WTC11 (cell line): Measurements from ENCODE around the gene TREX2. TPM values are rescaled to one million over a fixed set of nuclear protein-coding genes. Genes with fewer than 3 reads are reported as not detected.

ENCODE experiments used
- ATAC-seq: fragments of 200-7000 bp; cut with Tn5 transposase; 2 replicates; pipeline ENCODE4 v1.10.0; 2021; ENCODE audit warnings: mild to moderate bottlenecking, moderate library complexity
- CTCF ChIA-PET: fragments of 300-600 bp; sonication (Branson Sonifier 250); formaldehyde crosslinking; loops from one replicate; lab custom pipeline; 2021; ENCODE audit warnings: antibody characterized with exemption; lab: Charles Lee
- POLR2A ChIA-PET: fragments of 350-600 bp; sonication (Branson Sonifier 250); formaldehyde crosslinking; loops from one replicate; lab custom pipeline; 2021; ENCODE audit warnings: antibody characterized with exemption; lab: Charles Lee
- DNase-seq: peaks from one replicate; pipeline ENCODE4 v3.0.0; 2021; ENCODE audit warnings: low spot score
- H3K27ac Mint-ChIP-seq: 2 replicates; pipeline ENCODE4 v1.8.0; 2021; ENCODE audit warnings: mixed read lengths
- H3K27me3 Mint-ChIP-seq: 2 replicates; pipeline ENCODE4 v1.8.0; 2021; ENCODE audit warnings: low read depth, mild to moderate bottlenecking, moderate library complexity, mixed read lengths
- H3K36me3 Mint-ChIP-seq: 2 replicates; pipeline ENCODE4 v1.8.0; 2021; ENCODE audit warnings: mixed read lengths
- H3K4me1 Mint-ChIP-seq: 2 replicates; pipeline ENCODE4 v1.8.0; 2022; ENCODE audit warnings: mixed read lengths
- H3K4me3 Mint-ChIP-seq: 2 replicates; pipeline ENCODE4 v1.8.0; 2021; ENCODE audit warnings: mild to moderate bottlenecking, moderate library complexity, mixed read lengths
- H3K9me3 Mint-ChIP-seq: 2 replicates; pipeline ENCODE4 v1.8.0; 2021; ENCODE audit warnings: mixed read lengths
- ATF1 ChIP-seq: sonication (generic); formaldehyde crosslinking; IDR thresholded peaks from 2 replicates; pipeline ENCODE4 v1.8.1; 2023; ENCODE audit warnings: mild to moderate bottlenecking, moderate library complexity, missing genetic modification reagents
- ELF4 ChIP-seq: sonication (generic); formaldehyde crosslinking; IDR thresholded peaks from 2 replicates; pipeline ENCODE4 v1.8.1; 2022; ENCODE audit warnings: low read depth, mild to moderate bottlenecking, moderate library complexity, missing genetic modification reagents
- FOXJ3 ChIP-seq: sonication (generic); formaldehyde crosslinking; IDR thresholded peaks from 2 replicates; pipeline ENCODE4 v1.9.0; 2021; ENCODE audit warnings: missing genetic modification reagents, mild to moderate bottlenecking, borderline replicate concordance
- FOXP1 ChIP-seq: sonication (generic); formaldehyde crosslinking; IDR thresholded peaks from 2 replicates; pipeline ENCODE4 v1.8.0; 2022; ENCODE audit warnings: missing genetic modification reagents, mild to moderate bottlenecking, moderate library complexity, borderline replicate concordance
- GABPB1 ChIP-seq: sonication (generic); formaldehyde crosslinking; IDR thresholded peaks from 2 replicates; pipeline ENCODE4 v1.8.1; 2023; ENCODE audit warnings: mild to moderate bottlenecking, missing genetic modification reagents
- NR1H2 ChIP-seq: sonication (generic); formaldehyde crosslinking; IDR thresholded peaks from 2 replicates; pipeline ENCODE4 v1.9.0; 2021; ENCODE audit warnings: mild to moderate bottlenecking, moderate library complexity, missing genetic modification reagents
- TCF7 ChIP-seq: sonication (generic); formaldehyde crosslinking; IDR thresholded peaks from 2 replicates; pipeline ENCODE4 v1.8.0; 2022; ENCODE audit warnings: mild to moderate bottlenecking, low read depth, missing genetic modification reagents, moderate library complexity
- ZNF671 ChIP-seq: fragments of 250-450 bp; sonication (Bioruptor Pico); IDR thresholded peaks from 2 replicates; pipeline ENCODE4 v1.8.0; 2021; ENCODE audit warnings: mild to moderate bottlenecking
- total RNA-seq: library from RNA; stranded (reverse); gene quantifications from 3 replicates; pipeline ENCODE4 v1.2.3, GENCODE V29; 2021
- TF ChIP-seq, protein P1 (sequence below): fragments of 250-450 bp; sonication (Bioruptor Pico); IDR thresholded peaks from 2 replicates; pipeline ENCODE4 v1.8.0; 2021; ENCODE audit warnings: mild to moderate bottlenecking
- TF ChIP-seq, protein P2 (sequence below): sonication (generic); formaldehyde crosslinking; conservative IDR thresholded peaks from 2 replicates; pipeline ENCODE4 v1.8.1; 2023; ENCODE audit warnings: mild to moderate bottlenecking, low read depth, missing genetic modification reagents, moderate library complexity
- TF ChIP-seq, protein P3 (sequence below): fragments of 200-600 bp; IDR thresholded peaks from 2 replicates; pipeline ENCODE4 v1.8.0; 2022; ENCODE audit warnings: antibody characterized with exemption
- TF ChIP-seq, protein P4 (sequence below): sonication (generic); formaldehyde crosslinking; IDR thresholded peaks from 2 replicates; pipeline ENCODE4 v1.8.0; 2023; ENCODE audit warnings: missing genetic modification reagents
- TF ChIP-seq, protein P5 (sequence below): fragments of 250-450 bp; sonication (Bioruptor Pico); IDR thresholded peaks from 2 replicates; pipeline ENCODE4 v2.1.2; 2022; ENCODE audit warnings: mild to moderate bottlenecking, moderate library complexity
- TF ChIP-seq, protein P6 (sequence below): fragments of 250-450 bp; sonication (Bioruptor Pico); IDR thresholded peaks from 2 replicates; pipeline ENCODE4 v1.9.0; 2021; ENCODE audit warnings: mild to moderate bottlenecking
- TF ChIP-seq, protein P7 (sequence below): sonication (generic); formaldehyde crosslinking; IDR thresholded peaks from 2 replicates; pipeline ENCODE4 v1.8.0; 2022; ENCODE audit warnings: mild to moderate bottlenecking, missing genetic modification reagents
- TF ChIP-seq, protein P8 (sequence below): sonication (generic); formaldehyde crosslinking; IDR thresholded peaks from 2 replicates; pipeline ENCODE4 v1.8.0; 2022; ENCODE audit warnings: mild to moderate bottlenecking, missing genetic modification reagents

The TREX2 gene
- total RNA-seq, 1 experiment from 2014 or later: 1.5 TPM

DNA sequence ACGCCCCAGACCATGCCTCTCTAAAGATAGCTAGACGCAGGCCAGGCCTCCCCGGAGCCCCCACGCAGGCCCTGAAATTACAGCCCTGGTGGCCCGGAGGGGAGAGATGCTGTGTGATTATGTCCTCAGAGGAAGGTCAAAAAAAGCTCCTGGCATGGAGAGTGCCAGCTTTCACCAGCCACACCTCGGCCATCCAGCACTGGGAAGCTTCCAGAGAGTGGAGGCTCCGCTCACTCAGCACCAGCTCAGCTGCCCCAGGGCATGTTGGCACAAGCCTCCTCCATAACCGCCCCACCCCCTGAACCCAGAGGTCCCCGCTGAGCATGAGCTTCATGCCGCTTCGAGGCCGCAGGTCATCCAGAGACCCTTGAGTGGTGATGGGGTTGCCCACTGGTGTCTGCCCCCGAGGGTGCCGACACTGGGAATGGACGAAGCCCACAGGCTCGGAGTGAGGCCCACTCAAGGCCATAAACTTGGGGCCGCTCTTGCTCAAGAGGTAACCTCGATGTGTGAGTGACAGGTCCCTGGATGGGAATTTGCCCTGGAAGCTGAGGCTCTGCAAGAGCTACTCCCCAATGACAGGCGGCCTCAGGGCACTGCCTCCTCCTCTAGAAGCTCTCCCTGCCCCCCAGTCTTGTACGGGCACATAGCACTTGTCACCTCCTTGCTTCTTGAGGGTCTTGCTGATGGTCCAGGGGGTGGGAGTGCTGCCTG lies 44.5 kb upstream of the TREX2 start:
- ATAC-seq (no peak), DNase-seq (no peak)
- TF ChIP-seq, protein P1, sequence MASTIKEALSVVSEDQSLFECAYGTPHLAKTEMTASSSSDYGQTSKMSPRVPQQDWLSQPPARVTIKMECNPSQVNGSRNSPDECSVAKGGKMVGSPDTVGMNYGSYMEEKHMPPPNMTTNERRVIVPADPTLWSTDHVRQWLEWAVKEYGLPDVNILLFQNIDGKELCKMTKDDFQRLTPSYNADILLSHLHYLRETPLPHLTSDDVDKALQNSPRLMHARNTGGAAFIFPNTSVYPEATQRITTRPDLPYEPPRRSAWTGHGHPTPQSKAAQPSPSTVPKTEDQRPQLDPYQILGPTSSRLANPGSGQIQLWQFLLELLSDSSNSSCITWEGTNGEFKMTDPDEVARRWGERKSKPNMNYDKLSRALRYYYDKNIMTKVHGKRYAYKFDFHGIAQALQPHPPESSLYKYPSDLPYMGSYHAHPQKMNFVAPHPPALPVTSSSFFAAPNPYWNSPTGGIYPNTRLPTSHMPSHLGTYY (CRISPR knock-in tag): no peak
- TF ChIP-seq, protein P2, sequence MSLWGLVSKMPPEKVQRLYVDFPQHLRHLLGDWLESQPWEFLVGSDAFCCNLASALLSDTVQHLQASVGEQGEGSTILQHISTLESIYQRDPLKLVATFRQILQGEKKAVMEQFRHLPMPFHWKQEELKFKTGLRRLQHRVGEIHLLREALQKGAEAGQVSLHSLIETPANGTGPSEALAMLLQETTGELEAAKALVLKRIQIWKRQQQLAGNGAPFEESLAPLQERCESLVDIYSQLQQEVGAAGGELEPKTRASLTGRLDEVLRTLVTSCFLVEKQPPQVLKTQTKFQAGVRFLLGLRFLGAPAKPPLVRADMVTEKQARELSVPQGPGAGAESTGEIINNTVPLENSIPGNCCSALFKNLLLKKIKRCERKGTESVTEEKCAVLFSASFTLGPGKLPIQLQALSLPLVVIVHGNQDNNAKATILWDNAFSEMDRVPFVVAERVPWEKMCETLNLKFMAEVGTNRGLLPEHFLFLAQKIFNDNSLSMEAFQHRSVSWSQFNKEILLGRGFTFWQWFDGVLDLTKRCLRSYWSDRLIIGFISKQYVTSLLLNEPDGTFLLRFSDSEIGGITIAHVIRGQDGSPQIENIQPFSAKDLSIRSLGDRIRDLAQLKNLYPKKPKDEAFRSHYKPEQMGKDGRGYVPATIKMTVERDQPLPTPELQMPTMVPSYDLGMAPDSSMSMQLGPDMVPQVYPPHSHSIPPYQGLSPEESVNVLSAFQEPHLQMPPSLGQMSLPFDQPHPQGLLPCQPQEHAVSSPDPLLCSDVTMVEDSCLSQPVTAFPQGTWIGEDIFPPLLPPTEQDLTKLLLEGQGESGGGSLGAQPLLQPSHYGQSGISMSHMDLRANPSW (CRISPR knock-in tag): no peak
- CTCF ChIA-PET: interaction anchor here (1.2 to 3.0 kb wide), 5 partner anchors 8 to 49 kb away, joined by 3 to 26 read pairs (median 7); partner anchors contain the start of gene HAUS7
- POLR2A ChIA-PET: no interaction called here
- Mint-ChIP-seq H3K27me3 (no peaks in the 10 kb centered on the region), H3K36me3 (no peaks in the 10 kb centered on the region), H3K9me3 (no peaks in the 10 kb centered on the region), H3K4me3 (no peak overlapping the region), H3K27ac (no peak overlapping the region), H3K4me1 (peaks cover 8% of the 10 kb centered on the region; the same call in 1 of the 2 replicates)

DNA sequence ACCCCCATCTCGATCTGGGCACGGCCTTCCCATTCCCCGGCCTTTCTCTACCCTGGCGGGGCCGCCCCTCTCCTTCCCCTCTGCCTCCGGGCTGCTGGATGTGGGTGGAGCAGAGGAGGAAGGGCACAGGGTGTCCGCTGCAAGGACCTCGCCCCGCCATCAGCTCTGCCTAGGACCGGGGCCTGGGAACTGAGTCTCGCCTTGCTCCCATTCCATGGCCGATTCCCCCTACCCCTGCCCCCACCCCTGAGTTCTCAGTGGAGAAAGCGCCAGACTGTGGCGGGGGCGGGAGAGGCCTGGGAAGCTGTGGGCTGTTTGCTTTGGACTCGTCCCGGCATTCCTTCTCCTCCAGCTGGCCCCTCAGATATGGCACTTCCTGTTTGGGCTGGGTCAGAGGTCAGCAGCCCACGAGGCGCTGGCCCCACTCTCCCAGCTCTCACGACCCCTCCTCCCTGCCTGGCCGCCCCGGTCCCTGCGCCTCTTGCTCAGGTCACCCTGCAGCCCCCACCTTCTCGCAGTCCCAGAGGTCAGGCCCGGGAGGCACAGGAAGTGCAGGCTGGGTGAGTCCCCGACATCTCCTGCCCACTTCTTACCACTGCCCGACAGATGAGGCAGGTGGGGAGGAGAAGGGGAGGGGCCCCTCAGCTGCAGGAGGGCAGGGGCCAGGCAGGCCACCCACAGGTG lies 42.5 kb upstream of the TREX2 start:
- H3K4me1 Mint-ChIP-seq: peaks cover 6% of the 10 kb centered on the region; the same call in 1 of the 2 replicates
- ATAC-seq: no peak; the same call in 1 of the 2 replicates
- CTCF ChIA-PET: interaction anchor here (0.8 to 1.1 kb wide), 2 partner anchors 18 to 27 kb away, joined by 3 to 5 read pairs; partner anchors contain the start of gene HAUS7
- no peaks in the 10 kb centered on the region for H3K9me3 Mint-ChIP-seq
- no peak for DNase-seq
- no peaks in the 10 kb centered on the region for H3K36me3 Mint-ChIP-seq
- no peak overlapping the region for H3K27ac Mint-ChIP-seq
- no peak overlapping the region for H3K4me3 Mint-ChIP-seq
- H3K27me3 Mint-ChIP-seq: no peaks in the 10 kb centered on the region; the same call in 1 of the 2 replicates
- POLR2A ChIA-PET: no interaction called here
- TF ChIP-seq ZNF671 (CRISPR knock-in tag) (no peak), GABPB1 (CRISPR knock-in tag) (peak; percentile 37; the same call in 1 of the 2 replicates)
- TF ChIP-seq, all 79 proteins: peak for 1

DNA sequence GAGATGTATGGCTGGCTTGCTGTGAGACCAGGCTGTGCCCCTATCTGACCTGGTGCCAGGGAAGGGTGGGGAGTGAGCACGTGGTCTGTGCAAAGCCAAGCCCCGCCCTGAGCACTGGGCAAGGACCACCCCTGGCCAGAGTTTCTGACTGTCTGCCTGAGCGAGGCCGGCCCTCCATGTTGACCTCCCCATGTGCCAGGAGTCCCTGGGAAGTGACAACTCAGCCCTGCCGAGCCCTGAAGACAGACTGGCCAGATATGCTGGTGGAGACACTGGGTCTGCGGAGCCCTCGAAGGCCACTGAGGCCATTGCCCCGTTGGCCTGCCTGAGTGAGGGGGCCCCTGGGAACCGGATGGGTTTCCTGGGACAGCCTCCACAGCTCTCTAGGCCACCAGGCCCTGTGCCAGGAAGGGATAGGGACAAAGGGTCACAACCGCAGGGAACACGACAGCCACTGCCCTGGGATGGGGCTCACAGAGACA lies 41.8 kb upstream of the TREX2 start:
- no peak overlapping the region for H3K4me3 Mint-ChIP-seq
- CTCF ChIA-PET: interaction anchor here (0.6 to 1.1 kb wide), 2 partner anchors 17 kb away, joined by 3 to 5 read pairs; partner anchors contain the start of gene HAUS7
- peaks cover 4% of the 10 kb centered on the region; the same call in 1 of the 2 replicates for H3K4me1 Mint-ChIP-seq
- no peaks in the 10 kb centered on the region; the same call in 1 of the 2 replicates for H3K27me3 Mint-ChIP-seq
- H3K27ac Mint-ChIP-seq: no peak overlapping the region
- ATAC-seq (no peak), DNase-seq (no peak)
- no peaks in the 10 kb centered on the region for H3K36me3 Mint-ChIP-seq
- no peaks in the 10 kb centered on the region for H3K9me3 Mint-ChIP-seq
- POLR2A ChIA-PET: no interaction called here
- TF ChIP-seq, protein P3, sequence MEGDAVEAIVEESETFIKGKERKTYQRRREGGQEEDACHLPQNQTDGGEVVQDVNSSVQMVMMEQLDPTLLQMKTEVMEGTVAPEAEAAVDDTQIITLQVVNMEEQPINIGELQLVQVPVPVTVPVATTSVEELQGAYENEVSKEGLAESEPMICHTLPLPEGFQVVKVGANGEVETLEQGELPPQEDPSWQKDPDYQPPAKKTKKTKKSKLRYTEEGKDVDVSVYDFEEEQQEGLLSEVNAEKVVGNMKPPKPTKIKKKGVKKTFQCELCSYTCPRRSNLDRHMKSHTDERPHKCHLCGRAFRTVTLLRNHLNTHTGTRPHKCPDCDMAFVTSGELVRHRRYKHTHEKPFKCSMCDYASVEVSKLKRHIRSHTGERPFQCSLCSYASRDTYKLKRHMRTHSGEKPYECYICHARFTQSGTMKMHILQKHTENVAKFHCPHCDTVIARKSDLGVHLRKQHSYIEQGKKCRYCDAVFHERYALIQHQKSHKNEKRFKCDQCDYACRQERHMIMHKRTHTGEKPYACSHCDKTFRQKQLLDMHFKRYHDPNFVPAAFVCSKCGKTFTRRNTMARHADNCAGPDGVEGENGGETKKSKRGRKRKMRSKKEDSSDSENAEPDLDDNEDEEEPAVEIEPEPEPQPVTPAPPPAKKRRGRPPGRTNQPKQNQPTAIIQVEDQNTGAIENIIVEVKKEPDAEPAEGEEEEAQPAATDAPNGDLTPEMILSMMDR: no peak
- TF ChIP-seq, protein P4, sequence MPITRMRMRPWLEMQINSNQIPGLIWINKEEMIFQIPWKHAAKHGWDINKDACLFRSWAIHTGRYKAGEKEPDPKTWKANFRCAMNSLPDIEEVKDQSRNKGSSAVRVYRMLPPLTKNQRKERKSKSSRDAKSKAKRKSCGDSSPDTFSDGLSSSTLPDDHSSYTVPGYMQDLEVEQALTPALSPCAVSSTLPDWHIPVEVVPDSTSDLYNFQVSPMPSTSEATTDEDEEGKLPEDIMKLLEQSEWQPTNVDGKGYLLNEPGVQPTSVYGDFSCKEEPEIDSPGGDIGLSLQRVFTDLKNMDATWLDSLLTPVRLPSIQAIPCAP (CRISPR knock-in tag): no peak
- TF ChIP-seq FOXP1 (no peak), TCF7 (CRISPR knock-in tag) (no peak), ELF4 (CRISPR knock-in tag) (no peak), GABPB1 (CRISPR knock-in tag) (no peak), ATF1 (CRISPR knock-in tag) (no peak), ZNF671 (CRISPR knock-in tag) (no peak), FOXJ3 (CRISPR knock-in tag) (no peak), NR1H2 (CRISPR knock-in tag) (no peak)
- TF ChIP-seq, protein P5, sequence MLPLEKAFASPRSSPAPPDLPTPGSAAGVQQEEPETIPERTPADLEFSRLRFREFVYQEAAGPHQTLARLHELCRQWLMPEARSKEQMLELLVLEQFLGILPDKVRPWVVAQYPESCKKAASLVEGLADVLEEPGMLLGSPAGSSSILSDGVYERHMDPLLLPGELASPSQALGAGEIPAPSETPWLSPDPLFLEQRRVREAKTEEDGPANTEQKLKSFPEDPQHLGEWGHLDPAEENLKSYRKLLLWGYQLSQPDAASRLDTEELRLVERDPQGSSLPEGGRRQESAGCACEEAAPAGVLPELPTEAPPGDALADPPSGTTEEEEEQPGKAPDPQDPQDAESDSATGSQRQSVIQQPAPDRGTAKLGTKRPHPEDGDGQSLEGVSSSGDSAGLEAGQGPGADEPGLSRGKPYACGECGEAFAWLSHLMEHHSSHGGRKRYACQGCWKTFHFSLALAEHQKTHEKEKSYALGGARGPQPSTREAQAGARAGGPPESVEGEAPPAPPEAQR (CRISPR knock-in tag): no peak
- TF ChIP-seq, protein P6, sequence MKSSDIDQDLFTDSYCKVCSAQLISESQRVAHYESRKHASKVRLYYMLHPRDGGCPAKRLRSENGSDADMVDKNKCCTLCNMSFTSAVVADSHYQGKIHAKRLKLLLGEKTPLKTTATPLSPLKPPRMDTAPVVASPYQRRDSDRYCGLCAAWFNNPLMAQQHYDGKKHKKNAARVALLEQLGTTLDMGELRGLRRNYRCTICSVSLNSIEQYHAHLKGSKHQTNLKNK: no peak
- TF ChIP-seq, protein P7, sequence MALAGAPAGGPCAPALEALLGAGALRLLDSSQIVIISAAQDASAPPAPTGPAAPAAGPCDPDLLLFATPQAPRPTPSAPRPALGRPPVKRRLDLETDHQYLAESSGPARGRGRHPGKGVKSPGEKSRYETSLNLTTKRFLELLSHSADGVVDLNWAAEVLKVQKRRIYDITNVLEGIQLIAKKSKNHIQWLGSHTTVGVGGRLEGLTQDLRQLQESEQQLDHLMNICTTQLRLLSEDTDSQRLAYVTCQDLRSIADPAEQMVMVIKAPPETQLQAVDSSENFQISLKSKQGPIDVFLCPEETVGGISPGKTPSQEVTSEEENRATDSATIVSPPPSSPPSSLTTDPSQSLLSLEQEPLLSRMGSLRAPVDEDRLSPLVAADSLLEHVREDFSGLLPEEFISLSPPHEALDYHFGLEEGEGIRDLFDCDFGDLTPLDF: no peak
- TF ChIP-seq, protein P8, sequence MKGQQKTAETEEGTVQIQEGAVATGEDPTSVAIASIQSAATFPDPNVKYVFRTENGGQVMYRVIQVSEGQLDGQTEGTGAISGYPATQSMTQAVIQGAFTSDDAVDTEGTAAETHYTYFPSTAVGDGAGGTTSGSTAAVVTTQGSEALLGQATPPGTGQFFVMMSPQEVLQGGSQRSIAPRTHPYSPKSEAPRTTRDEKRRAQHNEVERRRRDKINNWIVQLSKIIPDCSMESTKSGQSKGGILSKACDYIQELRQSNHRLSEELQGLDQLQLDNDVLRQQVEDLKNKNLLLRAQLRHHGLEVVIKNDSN (CRISPR knock-in tag): no peak
